ENCODE results near the gene PTPRN. TPM values are rescaled to one million over a fixed set of nuclear protein-coding genes. Genes with fewer than 3 reads are reported as not detected.

The PTPRN gene
- total and polyA plus RNA-seq, 2 of the 8 experiments (the other 6 are each of a cell fraction or from before 2014, with no cell fraction given): 5.4 to 8.2 TPM

DNA sequence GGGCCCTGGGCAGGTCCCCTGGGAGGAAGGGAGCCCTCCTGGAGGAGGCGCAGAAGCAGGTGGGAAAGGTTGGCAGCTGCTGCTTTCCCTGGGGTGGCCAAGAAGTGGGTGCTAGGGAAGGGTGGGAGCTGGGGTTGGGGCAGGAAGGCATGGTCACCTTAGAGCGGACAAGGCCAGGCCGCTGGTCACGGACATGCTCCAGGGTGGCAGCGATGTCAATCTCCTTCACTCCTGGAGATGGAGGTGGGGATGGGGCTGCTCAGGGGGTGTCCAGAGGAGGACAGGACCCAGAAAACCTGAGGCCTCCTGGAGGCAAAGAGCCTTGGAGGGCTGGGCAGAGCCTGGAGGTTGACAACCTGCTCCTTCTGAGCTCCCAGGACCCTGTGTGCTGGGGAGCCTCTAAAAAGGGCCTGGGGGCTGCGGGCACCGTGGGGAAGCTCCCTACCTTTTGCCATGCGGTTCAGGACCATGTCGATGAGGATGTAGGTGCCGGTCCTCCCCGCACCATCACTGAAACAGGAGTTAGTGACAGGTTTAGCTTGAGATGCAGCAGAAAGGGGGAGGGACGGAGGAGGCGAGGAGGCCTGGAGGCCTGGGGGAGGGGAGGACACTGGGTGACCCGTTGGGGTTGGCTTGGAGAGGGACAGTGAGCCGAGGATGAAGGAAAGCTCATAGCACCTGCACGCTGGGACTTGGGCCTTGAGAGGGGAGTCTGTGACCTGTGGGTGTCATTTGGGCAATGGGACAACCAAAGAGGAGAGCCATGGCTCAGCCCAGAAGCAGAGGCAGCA, 18.6 kb downstream of the PTPRN start (continued):
- TF ChIP-seq SAP30 (IDR thresholded peaks at IDR 0.05; ENCODE audit: insufficient read depth, insufficient replicate concordance, low read length): no peak
- no peak for TF ChIP-seq BRCA1 (IDR thresholded peaks at IDR 0.05; ENCODE audit: low read depth, low read length)
